ENCODE results near the gene ADGRB2. TPM values are rescaled to one million over a fixed set of nuclear protein-coding genes. Genes with fewer than 3 reads are reported as not detected.

ADGRB2 gene
- total and polyA plus RNA-seq, 2 of the 4 experiments (the other 2 are of a cell fraction): 2.2 to 11.9 TPM

- 78% methylated on average over 4 of the region's 10 CpGs; no CpG with 5 or more reads in 1 of the 2 experiments for WGBS, 2 experiments (ENCODE audit: extremely low coverage in 2 of 2, insufficient read length in 1 of 2)
- ChIA-PET CTCF (interaction anchor here (1.1 kb wide), 1 partner anchor 12 kb away, joined by 3 read pairs; no protein-coding TSS in a partner anchor), POLR2A (ENCODE audit: unreplicated experiment) (no interaction called here)
- Histone ChIP-seq H3K4me3 (ENCODE audit: insufficient read depth, low read depth, low read length) (no peak overlapping the region), H4K8ac (ENCODE audit: low read depth in 2 of 2, low read length in 2 of 2) (no peak overlapping the region), H3K4me1 (ENCODE audit: control insufficient read depth, insufficient read depth, low read length) (peaks cover 3% of the 10 kb centered on the region; the same call in 1 of the 2 replicates), H2AK9ac (replicated peaks; ENCODE audit: low read depth, low read length, poor library complexity) (no peak overlapping the region), H3K56ac (ENCODE audit: extremely low read depth, insufficient read depth, low read length) (no peak overlapping the region), H3K4me2 (ENCODE audit: low read depth, low read length) (no peak overlapping the region), H4K5ac (ENCODE audit: low read depth, low read length) (no peak overlapping the region), H4K20me1 (ENCODE audit: insufficient read depth, low read length) (peaks cover 3% of the 10 kb centered on the region), H3K9me3 (ENCODE audit: control insufficient read depth, insufficient read depth, low read length) (peaks cover 2% of the 10 kb centered on the region; the same call in 1 of the 2 replicates), H3K9ac (ENCODE audit: low read depth, low read length) (no peak overlapping the region), H3K4ac (ENCODE audit: low read depth, low read length) (no peak overlapping the region), H2BK120ac (ENCODE audit: low read depth, low read length) (no peak overlapping the region), H2BK5ac (ENCODE audit: low read depth, low read length, poor library complexity, severe bottlenecking) (no peak overlapping the region), H3K18ac (ENCODE audit: low read depth, low read length) (no peak overlapping the region), H4K91ac (ENCODE audit: insufficient read depth, low read depth, low read length) (no peak overlapping the region), H2BK20ac (ENCODE audit: low read depth, low read length) (no peak overlapping the region), H3K27me3 (ENCODE audit: control insufficient read depth, insufficient read depth, low read length) (peaks cover 61% of the 10 kb centered on the region), H2AK5ac (ENCODE audit: low read depth, low read length) (no peak overlapping the region), H2BK15ac (ENCODE audit: low read depth, low read length) (no peak overlapping the region), H3K9me1 (ENCODE audit: insufficient read depth, low read length) (no peaks in the 10 kb centered on the region; the same call in 1 of the 2 replicates), H3K23ac (ENCODE audit: low read depth, low read length) (no peak overlapping the region), H2AFZ (replicated peaks; ENCODE audit: low read length, poor library complexity) (no peak overlapping the region), H3K14ac (replicated peaks; ENCODE audit: low read depth, low read length) (no peak overlapping the region), H3K36me3 (ENCODE audit: control insufficient read depth, insufficient read depth, low read length) (no peaks in the 10 kb centered on the region), H3K79me1 (ENCODE audit: low read depth in 1 of 2, low read length in 2 of 2) (no peaks in the 10 kb centered on the region), H3K27ac (ENCODE audit: insufficient read depth, low read length) (no peak overlapping the region)
- dilution Hi-C loops (cut with HindIII; ENCODE audit: low sequenced_read_pairs, unreplicated experiment) (no loop called here), in situ Hi-C loops (cut with MboI; ENCODE audit: low sequenced_read_pairs) (loop anchor here (5.0 kb wide), 1 partner anchor 48 kb away; no protein-coding TSS in a partner anchor), intact Hi-C loops (cut with micrococcal nuclease) (no loop called here)
- no TSS peak for BruUV-seq (replicated peaks)
- no peak for ATAC-seq (ENCODE audit: low read depth)
- no peak for DNase-seq
- TF ChIP-seq RAD21 (IDR thresholded peaks at IDR 0.05; ENCODE audit: low read length) (no peak), RFX5 (IDR thresholded peaks at IDR 0.05; ENCODE audit: low read depth, low read length) (no peak), ELK1 (IDR thresholded peaks at IDR 0.05; ENCODE audit: borderline replicate concordance, low read depth, low read length) (no peak), CHD1 (IDR thresholded peaks at IDR 0.05; ENCODE audit: low read depth, low read length) (no peak), SMC3 (IDR thresholded peaks at IDR 0.05; ENCODE audit: low read depth, low read length) (no peak), MAFK (IDR thresholded peaks at IDR 0.05; ENCODE audit: low read depth, low read length) (no peak), CTCF (conservative IDR thresholded peaks at IDR 0.05; ENCODE audit: low read depth, low read length) (no peak), MAZ (IDR thresholded peaks at IDR 0.05; ENCODE audit: borderline replicate concordance, low read depth, low read length) (no peak), BHLHE40 (IDR thresholded peaks at IDR 0.05; ENCODE audit: low read depth, low read length) (no peak), RCOR1 (IDR thresholded peaks at IDR 0.05; ENCODE audit: insufficient replicate concordance, low read length) (no peak), USF2 (IDR thresholded peaks at IDR 0.05; ENCODE audit: low read depth, low read length) (no peak), MXI1 (IDR thresholded peaks at IDR 0.05; ENCODE audit: borderline replicate concordance, low read depth, low read length) (no peak), NFE2L2 (IDR thresholded peaks at IDR 0.05; ENCODE audit: low read depth, low read length) (no peak), CEBPB (IDR thresholded peaks at IDR 0.05; ENCODE audit: low read depth, low read length) (no peak), POLR2A (IDR thresholded peaks at IDR 0.05; ENCODE audit: low read depth, low read length) (no peak)
Observed at GRCh38 chr1:31775210-31775999, 11.3 kb upstream of the ADGRB2 start.

All from IMR-90 (cell line).